ENCODE data around the gene PDK2. TPM values are rescaled to one million over a fixed set of nuclear protein-coding genes. Genes with fewer than 3 reads are reported as not detected.

Gene PDK2
- total RNA-seq, 8 experiments from 2014 or later, result 7.1 to 53.4 (median 10.7) TPM

DNA sequence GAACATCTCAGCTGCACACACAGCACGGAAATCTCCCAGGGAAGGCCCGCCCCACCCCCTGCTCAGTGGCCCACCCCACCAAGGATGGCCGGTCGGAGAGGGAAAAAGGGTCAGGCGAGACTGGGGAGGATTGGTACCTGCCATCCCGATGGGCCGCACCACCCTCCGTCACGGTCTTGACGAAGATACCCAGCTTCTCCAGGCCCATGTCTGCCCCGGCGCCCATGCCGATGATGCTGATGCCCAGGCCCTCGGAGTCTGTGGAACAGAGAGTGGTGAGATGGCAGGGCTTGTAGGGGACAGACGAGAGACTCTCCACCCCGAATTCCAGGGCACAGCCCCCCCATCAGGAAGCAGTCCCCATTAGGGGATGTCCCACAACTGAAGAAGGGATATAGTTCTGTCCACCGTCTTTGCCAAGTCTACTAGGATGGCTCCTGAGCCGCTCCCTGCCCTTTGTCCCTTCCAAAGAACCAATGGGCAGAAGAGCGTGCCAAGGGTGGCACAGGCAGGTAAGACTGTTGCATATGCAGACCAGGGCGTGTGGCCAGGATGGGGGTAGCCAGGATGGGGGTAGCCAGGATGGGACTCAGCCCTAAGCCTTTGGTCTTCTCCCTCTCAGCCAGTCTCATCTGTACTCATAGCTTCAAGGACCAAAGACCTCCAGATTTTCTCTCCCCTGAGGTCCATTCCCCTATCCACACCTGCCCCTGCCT, 48.5 kb downstream of the PDK2 start:
- Histone ChIP-seq H3K27ac (no peak overlapping the region), H3K4me1 (replicated peaks in 1 of 2) (peaks cover 30 to 34% of the 10 kb centered on the region in 2 donors), H3K4me3 (no peak overlapping the region)
- in situ Hi-C loops (cut with MboI; ENCODE audit: low pct_unique_long_range_greater_than_20kb in 2 of 9, low sequenced_read_pairs in 9 of 9, unreplicated experiment in 9 of 9), result no loop called here
- WGBS, 10 experiments, result 40 to 94% (median 83%) methylated on average over 1 to 10 of the region's 20 CpGs; no CpG with 5 or more reads in 5 of the 10 experiments
- ATAC-seq (replicated peaks in 6 of 8), result no peak

DNA sequence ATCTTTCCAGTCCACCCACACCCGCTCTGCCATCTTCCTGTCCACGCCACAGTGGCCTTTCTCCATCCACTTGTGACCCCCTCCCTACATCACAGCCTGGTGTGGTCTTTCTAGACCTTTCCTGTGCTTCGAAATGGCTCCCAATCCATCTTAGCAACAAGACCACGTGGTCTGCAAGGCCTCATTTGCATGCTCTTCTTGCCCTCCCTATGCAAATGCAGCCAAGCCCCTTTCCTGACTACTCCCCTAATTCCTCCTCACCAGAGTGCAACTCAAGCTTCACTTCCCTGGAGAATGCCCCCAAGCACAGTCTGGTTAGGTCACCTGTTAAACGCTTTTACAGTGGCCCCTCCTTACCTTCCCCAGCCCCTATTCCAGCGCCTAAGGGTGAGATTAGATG, 49.2 kb downstream of the PDK2 start:
- no peak overlapping the region for H3K4me3 ChIP-seq
- H3K27ac ChIP-seq, result no peak overlapping the region
- ATAC-seq (replicated peaks in 6 of 8), result peak in 3 of 8 experiments; percentile 51 to 59 (median 54)
- WGBS, 10 experiments, result 0 to 93% (median 73%) methylated on average over 1 to 3 of the region's 6 CpGs; no CpG with 5 or more reads in 6 of the 10 experiments
- in situ Hi-C loops (cut with MboI; ENCODE audit: low pct_unique_long_range_greater_than_20kb in 2 of 9, low sequenced_read_pairs in 9 of 9, unreplicated experiment in 9 of 9), result no loop called here
- H3K4me1 ChIP-seq (replicated peaks in 1 of 2), result peaks cover 30 to 34% of the 10 kb centered on the region in 2 donors

DNA sequence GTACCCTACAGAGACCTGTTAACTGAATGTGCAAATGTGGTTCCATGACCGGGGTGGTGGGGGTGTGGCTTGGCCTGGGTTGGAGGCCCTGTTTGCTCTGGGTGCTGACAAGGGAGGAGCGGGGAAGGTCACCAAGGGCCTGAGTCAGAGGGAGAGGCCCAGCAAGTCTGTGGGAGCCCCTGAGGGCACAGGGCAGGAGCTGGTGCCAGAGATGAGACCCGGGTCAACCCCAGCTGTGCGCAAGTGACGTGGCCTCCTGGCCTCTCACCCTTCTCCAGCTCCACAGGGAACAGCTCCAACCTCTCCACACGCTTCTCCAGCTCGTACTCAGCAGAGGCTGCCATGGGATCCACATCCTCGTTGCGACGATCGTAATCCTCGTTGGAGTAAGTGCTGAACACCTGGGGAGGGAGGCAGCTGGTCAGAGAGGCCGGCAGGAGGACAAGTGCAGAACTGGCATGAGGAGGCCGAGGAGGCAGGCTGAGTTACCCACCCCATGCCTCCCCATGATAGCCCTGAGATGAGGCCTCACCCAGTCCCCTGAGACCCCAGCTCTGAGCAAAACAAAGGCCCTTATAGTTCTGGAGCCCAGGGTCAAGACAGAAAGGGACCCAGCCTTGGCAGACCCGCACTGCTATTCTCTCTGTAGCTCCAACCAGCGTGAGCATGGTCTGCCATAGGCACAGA, 49.8 kb downstream of the PDK2 start:
- in situ Hi-C loops (cut with MboI; ENCODE audit: low pct_unique_long_range_greater_than_20kb in 2 of 9, low sequenced_read_pairs in 9 of 9, unreplicated experiment in 9 of 9), result no loop called here
- WGBS, 10 experiments, result 40 to 94% (median 60%) methylated on average over 1 to 7 of the region's 16 CpGs; no CpG with 5 or more reads in 5 of the 10 experiments
- ATAC-seq (replicated peaks in 6 of 8), result peak in 3 of 8 experiments; percentile 46 to 53 (median 52)
- Histone ChIP-seq H3K4me1 (replicated peaks in 1 of 2) (peaks cover 30 to 33% of the 10 kb centered on the region in 2 donors), H3K27ac (no peak overlapping the region), H3K4me3 (no peak overlapping the region)

DNA sequence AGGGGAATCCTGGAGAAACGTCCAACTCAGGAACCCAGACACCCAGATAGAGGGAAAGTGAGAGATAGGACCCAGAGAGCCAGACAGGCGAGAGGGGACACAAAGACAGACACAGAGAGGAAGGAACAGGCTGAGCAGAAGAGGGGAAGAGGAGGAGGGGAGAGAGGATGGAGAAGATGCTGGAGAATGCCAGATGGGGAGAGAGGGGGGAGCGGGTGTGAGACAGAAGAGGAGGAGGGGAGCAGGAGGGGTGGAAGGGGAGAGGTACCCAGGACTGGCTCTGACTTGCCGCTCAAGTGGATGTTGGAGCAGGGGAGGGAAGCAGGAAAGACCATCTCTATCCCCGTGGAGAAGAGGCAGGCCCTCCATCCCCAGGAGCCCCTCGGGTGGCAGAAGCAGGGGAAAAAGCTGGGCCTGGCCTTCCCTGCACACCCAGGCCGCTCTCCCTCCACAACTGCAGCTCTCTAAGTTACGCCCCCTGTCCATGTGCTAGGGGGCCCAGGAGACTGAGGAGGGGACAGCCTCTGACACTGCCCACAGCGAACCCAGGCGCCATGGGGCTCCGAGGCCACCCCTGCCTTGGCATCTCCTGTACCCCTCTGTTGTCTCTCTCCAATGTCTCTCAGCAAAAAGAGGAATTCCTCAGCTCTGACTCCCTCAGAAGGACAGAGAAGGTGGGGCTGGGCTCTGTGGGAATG, 50.5 kb downstream of the PDK2 start:
- in situ Hi-C loops (cut with MboI; ENCODE audit: low pct_unique_long_range_greater_than_20kb in 2 of 9, low sequenced_read_pairs in 9 of 9, unreplicated experiment in 9 of 9), result no loop called here
- Histone ChIP-seq H3K27ac (no peak overlapping the region), H3K4me3 (no peak overlapping the region), H3K4me1 (replicated peaks in 1 of 2) (peaks cover 26 to 27% of the 10 kb centered on the region in 2 donors)
- WGBS, 10 experiments, result no CpG with 5 or more reads among the region's 11 CpGs
- ATAC-seq (replicated peaks in 6 of 8), result no peak

DNA sequence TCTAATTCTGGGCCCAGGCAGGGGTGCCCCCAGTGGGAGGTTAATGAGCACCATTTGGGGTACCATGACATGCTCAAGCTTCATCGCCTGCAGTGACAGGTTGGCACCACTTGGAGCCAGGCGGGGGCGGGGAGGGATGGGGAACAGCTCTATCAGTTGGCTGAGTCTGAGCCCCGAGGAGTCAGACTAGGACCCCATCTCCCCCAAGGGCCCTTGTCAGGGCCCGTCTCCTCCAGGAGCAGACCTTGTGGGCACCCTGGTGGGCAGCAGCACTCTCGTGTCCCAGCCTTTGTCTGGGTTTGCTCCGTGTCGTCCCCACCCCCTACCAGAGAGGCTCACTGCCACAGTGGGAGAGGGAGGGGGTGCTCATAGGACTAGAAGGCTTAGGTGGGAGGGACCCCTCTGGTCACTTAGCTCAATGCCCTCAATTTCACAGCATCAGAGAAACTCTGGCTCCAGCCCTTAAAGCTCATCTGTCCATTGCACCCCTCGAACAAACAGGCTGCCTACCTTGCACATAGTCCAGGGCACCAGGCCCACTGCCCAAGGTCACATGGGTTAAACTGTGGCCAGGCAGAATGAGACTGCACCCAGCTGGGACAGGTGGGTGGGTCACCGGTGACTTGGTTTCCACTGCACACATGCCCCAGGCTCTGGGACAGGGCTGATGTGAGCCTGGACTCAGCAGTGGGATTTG, 51.2 kb downstream of the PDK2 start:
- WGBS, 10 experiments, result 20 to 100% (median 100%) methylated on average over 1 to 2 of the region's 10 CpGs; no CpG with 5 or more reads in 7 of the 10 experiments
- peaks cover 26 to 29% of the 10 kb centered on the region in 2 donors for H3K4me1 ChIP-seq (replicated peaks in 1 of 2)
- no peak for ATAC-seq (replicated peaks in 6 of 8)
- no peak overlapping the region for H3K27ac ChIP-seq
- H3K4me3 ChIP-seq, result peak overlapping the region in 2 of 5 donors; percentile 93 to 99
- in situ Hi-C loops (cut with MboI; ENCODE audit: low pct_unique_long_range_greater_than_20kb in 2 of 9, low sequenced_read_pairs in 9 of 9, unreplicated experiment in 9 of 9), result no loop called here

DNA sequence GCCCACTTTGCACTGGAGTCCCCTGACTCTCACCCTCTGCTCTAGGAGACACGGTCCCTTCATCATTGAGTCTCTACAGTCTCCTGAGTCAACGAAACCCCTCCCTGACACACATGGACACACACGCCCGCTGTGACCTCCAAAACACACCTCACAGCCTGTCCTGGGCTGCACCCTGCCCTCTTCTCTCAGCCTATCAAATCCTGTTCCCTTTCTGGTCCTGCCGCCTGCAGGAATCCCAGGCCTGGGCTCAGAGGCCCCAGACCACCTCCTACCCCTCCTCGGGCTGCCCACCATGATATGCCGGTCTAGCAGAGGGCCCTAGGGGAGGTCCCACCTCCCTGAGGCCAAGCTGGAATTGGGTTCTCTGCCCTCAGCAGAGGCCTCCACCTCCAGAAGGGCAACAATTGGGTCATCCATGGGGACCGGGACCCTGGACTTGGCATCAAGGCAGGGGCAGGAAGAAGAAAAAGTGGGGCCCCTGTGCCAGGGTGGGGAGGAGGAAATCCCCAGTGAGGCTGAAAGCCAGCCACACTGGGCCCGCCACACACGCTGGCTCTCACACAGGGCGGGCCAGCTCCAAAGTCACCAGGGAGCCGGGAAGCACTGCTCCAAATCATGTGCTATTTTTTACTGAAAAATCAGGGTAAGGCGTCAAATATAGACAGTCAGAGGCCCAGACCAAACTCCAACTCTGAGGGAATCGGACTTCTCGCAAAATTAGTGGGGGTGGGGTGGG, 51.9 kb downstream of the PDK2 start:
- peaks cover 26 to 31% of the 10 kb centered on the region in 2 donors for H3K4me1 ChIP-seq (replicated peaks in 1 of 2)
- ATAC-seq (replicated peaks in 6 of 8), result peak in 1 of 8 experiments; percentile 3
- in situ Hi-C loops (cut with MboI; ENCODE audit: low pct_unique_long_range_greater_than_20kb in 2 of 9, low sequenced_read_pairs in 9 of 9, unreplicated experiment in 9 of 9), result no loop called here
- WGBS, 10 experiments, result 0 to 100% (median 38%) methylated on average over 1 to 7 of the region's 15 CpGs; no CpG with 5 or more reads in 4 of the 10 experiments
- H3K27ac ChIP-seq, result no peak overlapping the region
- peak overlapping the region; percentile 93 to 100 (median 99) for H3K4me3 ChIP-seq

DNA sequence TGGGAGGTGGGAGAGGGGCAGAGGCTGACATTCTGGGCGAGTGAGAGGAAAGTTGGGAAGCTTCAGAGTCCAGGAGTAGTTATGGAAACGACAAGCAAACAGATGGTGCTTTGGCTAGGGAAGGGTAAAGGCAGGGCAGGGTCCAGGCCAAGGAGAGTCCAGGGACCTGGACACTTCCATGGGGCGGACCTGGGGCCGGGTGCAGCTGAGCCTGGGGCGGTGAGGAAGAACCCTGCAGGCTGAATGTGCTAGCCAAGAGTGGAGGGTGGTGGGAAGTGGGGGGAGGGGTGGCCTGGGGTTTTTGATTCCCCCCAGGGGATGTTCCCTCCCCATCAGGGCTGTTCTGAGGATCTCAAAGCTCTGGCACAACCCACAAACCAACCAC, 52.7 kb downstream of the PDK2 start:
- peak in 3 of 8 experiments; percentile 3 for ATAC-seq (replicated peaks in 6 of 8)
- no peak overlapping the region for H3K27ac ChIP-seq

DNA sequence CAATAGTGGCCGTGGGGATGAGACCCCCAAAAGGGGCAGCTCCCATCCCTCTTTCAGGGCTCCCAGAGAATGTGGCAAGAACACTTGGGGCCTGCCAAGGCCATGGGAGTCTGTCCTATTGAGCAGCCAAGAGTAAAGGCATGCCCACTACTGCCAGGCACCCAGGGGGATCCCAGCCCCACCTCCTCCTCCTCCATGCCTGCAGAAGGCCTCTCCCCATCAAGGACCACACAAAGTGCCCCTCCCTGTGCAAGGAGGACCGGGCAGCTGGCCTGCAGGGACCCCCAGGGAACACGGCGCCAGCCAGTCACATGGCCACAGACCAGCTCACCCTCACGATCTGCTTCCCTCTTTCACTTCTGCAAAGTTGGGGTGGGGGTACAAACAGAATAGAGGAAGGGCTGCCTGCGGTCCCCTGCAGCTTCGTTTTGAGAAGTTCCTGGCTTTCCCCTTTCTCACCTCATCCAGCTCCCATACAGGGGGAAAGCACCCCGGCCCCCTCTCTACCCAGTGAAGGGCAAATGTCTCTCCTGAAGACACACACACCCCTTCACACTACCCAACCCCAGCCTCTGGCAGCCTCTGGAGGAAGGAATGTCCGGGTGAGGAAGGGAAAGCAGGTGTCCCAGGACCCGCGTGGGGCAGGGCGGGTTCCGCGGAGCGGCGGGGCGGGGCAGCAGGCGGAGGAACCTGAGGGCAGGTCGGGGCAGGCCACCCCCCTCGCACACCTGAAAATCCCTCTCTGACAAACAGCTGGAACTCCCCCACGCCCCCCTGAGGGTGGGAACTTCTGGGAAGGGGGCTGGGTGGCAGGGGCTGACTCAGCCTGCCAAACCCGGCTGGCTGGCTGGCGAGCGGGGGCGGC, 53.3 kb downstream of the PDK2 start:
- in situ Hi-C loops (cut with MboI; ENCODE audit: low pct_unique_long_range_greater_than_20kb in 2 of 9, low sequenced_read_pairs in 9 of 9, unreplicated experiment in 9 of 9), result no loop called here
- Histone ChIP-seq H3K27ac (peak overlapping the region in 1 of 2 donors; percentile 28), H3K4me3 (peak overlapping the region; percentile 93 to 100 (median 99)), H3K4me1 (replicated peaks in 1 of 2) (peaks cover 33 to 34% of the 10 kb centered on the region in 2 donors)
- 0 to 5% (median 0%) methylated on average over 3 to 4 of the region's 25 CpGs; no CpG with 5 or more reads in 7 of the 10 experiments for whole genome bisulfite sequencing, 10 experiments
- peak; percentile 1 to 18 (median 4) for ATAC-seq (replicated peaks in 6 of 8)

More for the DNA sequence above, 52.7 kb downstream of the PDK2 start:
- 0% methylated on average over 1 of the region's 5 CpGs; no CpG with 5 or more reads in 9 of the 10 experiments for WGBS, 10 experiments
- Histone ChIP-seq H3K4me1 (replicated peaks in 1 of 2) (peaks cover 33 to 34% of the 10 kb centered on the region in 2 donors), H3K4me3 (peak overlapping the region; percentile 93 to 100 (median 99))
- in situ Hi-C loops (cut with MboI; ENCODE audit: low pct_unique_long_range_greater_than_20kb in 2 of 9, low sequenced_read_pairs in 9 of 9, unreplicated experiment in 9 of 9), result no loop called here

DNA sequence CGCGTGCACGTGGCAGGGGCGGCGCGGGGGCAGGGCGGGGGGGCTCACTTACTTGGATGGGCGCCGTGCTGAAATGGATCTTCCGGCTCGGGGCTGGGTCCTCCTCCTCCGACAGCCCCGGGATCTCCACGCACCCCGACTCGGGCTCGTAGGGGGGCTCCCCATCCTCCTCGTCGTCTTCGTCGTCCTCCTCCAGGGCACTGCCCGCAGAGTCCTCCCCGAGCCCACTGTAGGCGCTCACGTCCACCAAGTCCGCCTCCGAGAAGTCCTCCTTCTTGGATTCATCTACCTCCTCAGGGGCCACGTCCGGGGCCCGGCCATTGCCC, 53.9 kb downstream of the PDK2 start:
- no CpG with 5 or more reads among the region's 30 CpGs for WGBS, 10 experiments
- Histone ChIP-seq H3K27ac (peak overlapping the region in 1 of 2 donors; percentile 28), H3K4me3 (peak overlapping the region; percentile 93 to 100 (median 99)), H3K4me1 (replicated peaks in 1 of 2) (peaks cover 33 to 34% of the 10 kb centered on the region in 2 donors)
- in situ Hi-C loops (cut with MboI; ENCODE audit: low pct_unique_long_range_greater_than_20kb in 2 of 9, low sequenced_read_pairs in 9 of 9, unreplicated experiment in 9 of 9), result no loop called here
- ATAC-seq (replicated peaks in 6 of 8), result no peak

DNA sequence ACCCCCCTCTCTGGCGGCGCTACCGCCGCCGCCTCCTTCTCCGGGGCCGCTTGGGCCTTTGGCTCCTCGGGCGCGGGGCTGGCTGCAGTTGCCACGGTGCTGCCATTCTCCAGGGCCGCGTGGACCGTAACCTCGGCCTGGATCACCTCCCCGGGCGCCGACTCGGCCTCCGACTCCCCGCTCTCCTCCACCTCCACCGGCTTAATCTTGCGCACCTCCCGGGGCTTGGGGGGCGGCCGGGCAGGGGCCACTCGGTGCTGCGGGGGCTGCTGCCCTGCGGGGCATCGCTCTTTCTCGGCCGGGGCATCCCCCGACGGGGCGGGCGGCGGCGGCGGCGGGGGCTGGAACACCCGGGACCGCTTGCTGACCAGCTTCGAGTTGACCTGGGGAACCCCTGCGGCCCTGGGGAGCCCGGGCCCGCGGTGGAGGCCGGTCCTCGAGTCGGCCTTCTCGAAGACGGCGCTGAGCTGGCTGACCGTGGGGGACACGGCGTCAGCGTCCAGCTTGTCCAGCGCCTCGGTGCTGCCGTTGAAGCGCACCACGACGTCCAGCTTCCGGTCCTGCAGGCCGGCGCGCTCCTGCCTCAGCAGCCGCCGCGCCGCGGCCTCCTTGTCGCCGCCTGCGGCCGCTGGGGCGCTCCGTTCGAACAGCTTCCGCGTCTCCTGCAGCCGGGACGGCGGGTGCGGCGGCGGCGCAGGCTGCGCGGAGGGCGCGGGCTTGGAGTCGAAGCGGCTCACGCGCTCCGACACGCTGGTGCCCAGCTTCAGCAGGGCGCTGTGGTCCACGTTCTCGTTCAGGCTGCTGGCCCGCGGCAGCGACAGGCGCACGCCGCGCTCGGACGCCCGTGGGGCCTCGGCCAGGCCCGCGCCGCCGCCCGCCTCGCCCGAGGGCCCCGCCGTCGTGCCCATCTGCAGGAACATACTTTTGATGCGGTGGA, 54.5 kb downstream of the PDK2 start:
- peak in 1 of 8 experiments; percentile 3 for ATAC-seq (replicated peaks in 6 of 8)
- Histone ChIP-seq H3K27ac (peak overlapping the region; percentile 28 to 84), H3K4me3 (peak overlapping the region; percentile 93 to 100 (median 99)), H3K4me1 (replicated peaks in 1 of 2) (peaks cover 33 to 34% of the 10 kb centered on the region in 2 donors)
- in situ Hi-C loops (cut with MboI; ENCODE audit: low pct_unique_long_range_greater_than_20kb in 2 of 9, low sequenced_read_pairs in 9 of 9, unreplicated experiment in 9 of 9), result no loop called here
- WGBS, 10 experiments, result 0 to 4% (median 0%) methylated on average over 2 to 13 of the region's 123 CpGs; no CpG with 5 or more reads in 6 of the 10 experiments

Data from motor neuron (in vitro differentiated cells).